Osteoblast (primary cell): ENCODE data around the gene PIP5K1B. TPM values are rescaled to one million over a fixed set of nuclear protein-coding genes. Genes with fewer than 3 reads are reported as not detected.
"Not testable (repeated sequence)": the region's sequence is repeated elsewhere in the genome, so short reads cannot be mapped to it uniquely, and the experiment has no call there.

ENCODE experiments used
- DNase-seq: peaks from one replicate; pipeline ENCODE4 v3.0.0; 2011; ENCODE audit warnings: low spot score, mixed read lengths; ENCODE audit not compliant: insufficient read length; ENCODE audit errors: missing footprints
- H2AFZ ChIP-seq: 2 replicates; pipeline ENCODE4 v1.6.0; 2011; ENCODE audit warnings: mild to moderate bottlenecking, low read length
- H3K27ac ChIP-seq: 2 replicates; pipeline ENCODE4 v1.5.1; 2011; ENCODE audit warnings: mild to moderate bottlenecking, low read depth, low read length, moderate library complexity
- H3K27me3 ChIP-seq: 2 replicates; pipeline ENCODE4 v1.6.0; 2012; ENCODE audit warnings: mild to moderate bottlenecking, control low read depth, inconsistent platforms, low read length, moderate library complexity; ENCODE audit not compliant: insufficient read depth
- H3K36me3 ChIP-seq: 2 replicates; pipeline ENCODE4 v1.5.1; 2011; ENCODE audit warnings: mild to moderate bottlenecking, low read length, control low read depth, moderate library complexity; ENCODE audit not compliant: insufficient read depth
- H3K4me1 ChIP-seq: 2 replicates; pipeline ENCODE4 v1.5.1; 2011; ENCODE audit warnings: mild to moderate bottlenecking, low read length, control low read depth, moderate library complexity; ENCODE audit not compliant: insufficient read depth
- H3K4me2 ChIP-seq: 2 replicates; pipeline ENCODE4 v1.6.0; 2011; ENCODE audit warnings: mild to moderate bottlenecking, low read length; ENCODE audit not compliant: insufficient read depth
- H3K4me3 ChIP-seq: fragments of 200-600 bp; sonication (generic); 3 replicates; pipeline ENCODE4 v1.5.1; 2012; ENCODE audit warnings: mild to moderate bottlenecking, low read length, inconsistent platforms; ENCODE audit not compliant: insufficient read depth
- H3K79me2 ChIP-seq: 2 replicates; pipeline ENCODE4 v1.6.0; 2012; ENCODE audit warnings: mild to moderate bottlenecking, low read length, control low read depth, inconsistent platforms; ENCODE audit not compliant: insufficient read depth
- H3K9me3 ChIP-seq: 2 replicates; pipeline ENCODE4 v1.5.1; 2011; ENCODE audit warnings: low read depth, low read length, control low read depth
- H4K20me1 ChIP-seq: 2 replicates; pipeline ENCODE4 v1.6.0; 2012; ENCODE audit warnings: mild to moderate bottlenecking, low read length, control low read depth; ENCODE audit not compliant: insufficient read depth
- CTCF ChIP-seq: IDR thresholded peaks from 2 replicates; pipeline ENCODE4 v1.5.1; 2011; ENCODE audit warnings: mild to moderate bottlenecking, low read depth, low read length, moderate library complexity; ENCODE audit errors: extremely low read depth
- total RNA-seq: library from RNA; depleted of rRNA; stranded (reverse); fragments of >200 nt; gene quantifications from 2 replicates; pipeline ENCODE4 v1.2.3, GENCODE V29; 2012

The PIP5K1B gene
- total RNA-seq, 1 donor, result not detected

- Histone ChIP-seq H4K20me1 (no peaks in the 10 kb centered on the region), H3K79me2 (no peaks in the 10 kb centered on the region), H3K27ac (no peak overlapping the region), H3K4me1 (no peaks in the 10 kb centered on the region), H3K4me3 (no peak overlapping the region), H3K4me2 (no peak overlapping the region), H2AFZ (no peak overlapping the region), H3K36me3 (no peaks in the 10 kb centered on the region), H3K9me3 (no peaks in the 10 kb centered on the region), H3K27me3 (peaks cover 3% of the 10 kb centered on the region)
- no peak for TF ChIP-seq CTCF
- DNase-seq, result no peak
These were observed 278.0 kb downstream of the PIP5K1B start for GRCh38 chr9:68983008-68983411.

- no peak for TF ChIP-seq CTCF
- Histone ChIP-seq H3K79me2 (no peaks in the 10 kb centered on the region), H3K27me3 (peaks cover 3% of the 10 kb centered on the region)
These were observed 278.7 kb downstream of the PIP5K1B start for GRCh38 chr9:68983522-68984424.

GRCh38 chr9:68986949-68987348 lies 281.9 kb downstream of the PIP5K1B start:
- not testable (repeated sequence) for H3K4me2 ChIP-seq, H4K20me1 ChIP-seq, H3K27ac ChIP-seq, H2AFZ ChIP-seq, H3K4me1 ChIP-seq, H3K27me3 ChIP-seq, H3K79me2 ChIP-seq, H3K4me3 ChIP-seq, H3K9me3 ChIP-seq, DNase-seq, H3K36me3 ChIP-seq

More at GRCh38 chr9:68983522-68984424, 278.7 kb downstream of the PIP5K1B start:
- no peaks in the 10 kb centered on the region for H3K9me3 ChIP-seq
- no peaks in the 10 kb centered on the region for H3K36me3 ChIP-seq
- no peak overlapping the region for H2AFZ ChIP-seq
- H3K4me1 ChIP-seq, result no peaks in the 10 kb centered on the region
- H3K4me3 ChIP-seq, result no peak overlapping the region
- H4K20me1 ChIP-seq, result no peaks in the 10 kb centered on the region
- H3K4me2 ChIP-seq, result no peak overlapping the region
- no peak overlapping the region for H3K27ac ChIP-seq
- DNase-seq, result no peak

GRCh38 chr9:68991457-68991856 lies 286.4 kb downstream of the PIP5K1B start:
- DNase-seq, result no peak
- Histone ChIP-seq H2AFZ (no peak overlapping the region), H3K27ac (no peak overlapping the region), H3K27me3 (no peaks in the 10 kb centered on the region), H3K4me2 (no peak overlapping the region), H3K36me3 (no peaks in the 10 kb centered on the region), H4K20me1 (no peaks in the 10 kb centered on the region), H3K4me3 (no peak overlapping the region), H3K79me2 (no peaks in the 10 kb centered on the region), H3K9me3 (no peaks in the 10 kb centered on the region), H3K4me1 (no peaks in the 10 kb centered on the region)
- TF ChIP-seq CTCF, result no peak
